ENCODE results near the gene CACNA1E.
"Not testable (repeated sequence)": the region's sequence is repeated elsewhere in the genome, so short reads cannot be mapped to it uniquely, and the experiment has no call there.

CACNA1E gene

DNA sequence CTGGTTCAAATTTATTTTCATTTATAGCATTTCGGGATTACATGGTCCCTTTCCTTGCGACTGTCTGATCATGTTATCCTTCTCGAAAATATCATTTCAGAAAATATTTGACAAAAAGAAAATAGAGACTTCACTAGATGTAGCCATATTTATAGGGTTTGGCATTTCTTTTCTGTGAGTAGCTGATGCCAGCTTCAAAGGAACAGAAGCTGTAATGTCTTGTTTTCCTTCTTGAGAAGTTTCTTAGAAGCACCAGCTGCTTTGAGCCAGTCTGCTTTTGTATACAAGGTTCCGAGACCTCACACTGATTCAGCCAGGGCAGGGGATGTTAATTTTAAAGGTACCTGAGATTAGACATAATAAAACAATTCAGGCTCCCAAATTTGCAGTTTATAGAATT lies 329.9 kb downstream of the CACNA1E start:
- no peak for DNase-seq (ENCODE audit: low read depth)

DNA sequence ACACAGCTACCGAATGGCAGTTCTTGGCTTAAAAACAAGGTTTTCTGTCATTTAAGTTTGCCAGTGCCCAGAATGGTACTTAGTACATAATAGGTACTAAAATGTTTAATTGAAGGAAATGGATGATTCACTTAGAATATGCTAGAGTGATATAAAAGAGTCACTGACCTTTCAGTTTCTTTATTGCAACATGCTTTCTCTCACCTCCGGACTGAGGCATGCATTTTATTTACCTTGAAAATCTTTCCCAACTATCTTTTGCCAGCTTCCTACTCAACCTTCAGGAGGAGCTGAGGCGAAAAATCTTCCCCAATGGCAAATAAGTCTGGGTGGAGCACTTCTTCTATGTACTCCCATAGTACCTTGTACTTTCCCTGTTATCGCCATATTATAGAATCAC lies 333.3 kb downstream of the CACNA1E start:
- DNase-seq (ENCODE audit: low read depth), result no peak

DNA sequence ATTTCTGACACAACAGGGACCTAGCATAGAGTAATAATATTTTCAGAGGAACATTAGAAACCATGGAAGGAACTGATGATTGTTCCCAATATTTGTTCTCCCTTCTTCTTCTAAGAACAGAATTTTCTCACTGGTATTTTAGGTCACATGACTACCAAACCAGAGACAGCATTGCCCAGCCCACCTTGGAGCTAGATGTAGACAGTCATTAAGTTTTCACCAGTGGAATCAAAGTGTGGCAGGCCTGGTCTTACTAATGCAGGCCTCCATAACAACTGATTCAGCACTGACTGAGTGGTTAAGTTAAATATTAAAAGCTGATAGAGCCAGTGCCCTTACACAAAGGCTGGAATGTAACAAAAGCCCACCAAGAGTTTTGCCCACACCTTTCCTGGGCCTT lies 333.8 kb downstream of the CACNA1E start:
- DNase-seq (ENCODE audit: low read depth), result no peak

DNA sequence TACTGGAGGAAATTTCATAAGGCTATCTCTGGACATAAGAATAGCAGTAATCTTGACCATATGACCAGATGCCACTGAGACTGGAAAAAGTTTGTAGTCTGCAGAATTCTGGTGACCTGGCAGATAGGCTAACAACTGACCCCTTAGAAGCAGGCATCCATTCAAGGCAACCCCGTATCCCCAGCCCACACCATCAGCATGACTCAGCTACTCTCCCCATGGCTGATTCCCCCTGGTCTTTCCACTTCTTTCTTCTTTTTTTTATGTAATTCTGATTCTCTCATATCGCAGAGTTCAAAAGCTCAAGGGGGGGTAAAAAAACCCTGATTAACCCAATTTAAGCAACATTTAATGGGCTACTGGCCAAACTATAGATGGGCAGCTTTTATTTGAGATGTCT lies 335.1 kb downstream of the CACNA1E start:
- DNase-seq (ENCODE audit: low read depth), result no peak

DNA sequence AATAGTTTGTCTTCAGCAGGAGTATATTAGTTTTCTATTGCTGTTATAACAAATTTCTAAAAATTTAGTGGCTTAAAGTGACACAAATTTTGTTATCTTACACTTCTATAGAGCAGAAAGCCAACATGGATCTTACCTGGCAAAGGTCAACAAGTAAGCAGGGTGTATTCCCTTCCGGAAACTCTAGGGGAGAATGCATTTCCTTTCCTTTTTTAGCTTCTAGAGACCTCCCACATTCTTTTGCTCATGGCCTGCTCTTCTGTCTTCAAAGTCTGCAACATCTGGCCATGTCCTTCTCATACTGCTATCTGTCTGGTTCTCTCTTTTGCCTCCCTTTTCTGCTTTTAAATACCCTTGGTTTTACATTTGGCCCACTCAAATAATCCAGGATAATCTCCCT lies 335.6 kb downstream of the CACNA1E start:
- no peak for DNase-seq (ENCODE audit: low read depth)

DNA sequence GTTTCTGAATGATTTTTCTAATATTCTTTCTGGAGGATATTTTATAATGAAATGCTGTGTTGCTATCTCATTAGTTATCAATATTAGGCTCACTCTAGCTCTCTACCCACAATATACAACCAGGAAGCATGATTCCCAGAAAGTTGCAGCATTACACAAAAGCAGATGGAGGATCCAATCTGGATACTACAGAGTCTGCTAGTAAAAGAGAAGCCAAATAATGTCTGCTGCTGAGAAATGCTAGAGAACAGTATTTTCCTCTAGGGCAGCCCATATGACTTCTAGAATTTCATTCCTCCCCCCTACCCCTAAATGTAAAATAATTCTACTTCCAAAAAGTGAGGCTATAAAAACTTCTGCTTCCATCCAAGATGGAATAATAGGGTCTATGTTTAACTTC lies 338.4 kb downstream of the CACNA1E start:
- DNase-seq (ENCODE audit: low read depth), result no peak

DNA sequence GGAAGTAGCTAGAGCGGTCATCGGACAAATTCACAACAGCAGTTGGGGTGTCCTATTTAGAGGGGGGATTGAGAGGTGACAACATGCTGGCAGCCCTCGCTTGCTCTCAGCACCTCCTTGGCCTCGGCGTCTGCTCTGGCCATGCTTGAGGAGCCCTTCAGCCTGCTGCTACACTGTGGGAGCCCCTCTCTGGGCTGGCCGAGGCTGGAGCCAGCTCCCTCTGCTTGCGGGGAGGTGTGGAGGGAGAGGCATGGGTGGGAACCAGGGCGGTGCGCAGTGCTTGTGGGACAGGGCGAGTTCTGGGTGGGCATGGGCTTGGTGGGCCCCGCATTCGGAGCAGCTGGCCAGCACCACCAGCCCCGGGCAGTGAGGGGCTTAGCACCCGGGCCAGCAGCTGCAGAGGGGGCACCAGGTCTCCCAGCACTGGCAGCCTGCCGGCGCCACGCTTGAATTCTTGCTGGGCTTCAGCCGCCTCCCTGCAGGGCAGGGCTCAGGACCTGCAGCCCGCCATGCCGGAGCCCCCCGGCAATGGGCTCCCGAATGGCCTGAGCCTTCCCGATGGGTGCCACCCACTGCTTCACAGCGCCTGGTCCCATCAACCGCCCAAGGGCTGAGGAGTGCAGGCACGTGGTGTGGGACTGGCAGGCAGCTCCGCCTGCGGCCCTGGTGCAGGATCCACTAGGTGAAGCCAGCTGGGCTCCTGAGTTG lies 349.0 kb downstream of the CACNA1E start:
- DNase-seq (ENCODE audit: low read depth), result not testable (repeated sequence)

DNA sequence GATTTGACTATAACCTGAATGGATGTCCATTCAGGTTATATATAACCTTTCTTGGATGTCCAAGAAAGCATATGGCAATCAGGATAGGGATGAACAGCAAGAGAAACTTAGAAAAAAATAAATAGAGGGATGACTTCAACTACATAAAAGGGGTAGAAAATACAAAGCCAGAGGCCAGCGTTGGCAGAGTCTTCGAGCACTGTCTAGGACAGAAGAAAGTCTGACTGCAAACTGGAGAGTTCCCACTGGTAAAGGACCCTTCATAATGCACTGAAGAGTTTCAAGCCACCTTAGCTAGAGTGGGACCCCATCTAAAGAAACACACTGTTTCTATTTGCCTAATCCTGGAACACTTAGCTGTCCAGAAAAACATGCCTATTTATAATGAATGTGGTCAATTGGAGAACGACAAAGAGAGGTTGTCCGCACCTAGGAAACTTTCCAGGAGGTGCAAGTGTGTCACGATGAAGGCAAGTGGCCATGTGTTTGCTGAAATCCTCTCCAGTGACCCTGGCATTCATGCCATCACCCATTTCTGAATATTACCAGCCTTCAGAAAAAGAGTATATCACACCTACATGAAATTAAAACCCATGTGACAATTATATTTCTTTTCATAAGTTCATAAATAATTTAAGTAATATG lies 362.8 kb downstream of the CACNA1E start:
- no peak for DNase-seq (ENCODE audit: low read depth)

DNA sequence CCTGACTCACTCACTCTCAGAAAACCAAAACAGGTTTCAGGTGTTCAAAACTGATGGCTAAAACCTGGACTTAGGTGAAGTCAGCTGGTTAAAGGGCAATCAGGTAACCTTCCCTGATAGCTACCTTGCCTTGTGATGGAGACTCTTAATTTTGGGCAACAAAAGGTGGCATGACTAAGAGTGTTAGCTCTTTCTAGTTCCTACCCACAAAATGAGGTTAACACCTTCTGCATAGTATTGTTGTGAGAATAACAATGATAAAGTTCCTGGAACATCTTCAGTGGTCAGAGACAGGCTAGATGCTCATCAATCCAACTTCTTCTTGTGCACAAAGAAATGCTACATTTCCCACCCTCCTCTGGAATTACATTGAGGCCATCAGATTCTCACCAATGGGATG lies 363.4 kb downstream of the CACNA1E start:
- no peak for DNase-seq (ENCODE audit: low read depth)

DNA sequence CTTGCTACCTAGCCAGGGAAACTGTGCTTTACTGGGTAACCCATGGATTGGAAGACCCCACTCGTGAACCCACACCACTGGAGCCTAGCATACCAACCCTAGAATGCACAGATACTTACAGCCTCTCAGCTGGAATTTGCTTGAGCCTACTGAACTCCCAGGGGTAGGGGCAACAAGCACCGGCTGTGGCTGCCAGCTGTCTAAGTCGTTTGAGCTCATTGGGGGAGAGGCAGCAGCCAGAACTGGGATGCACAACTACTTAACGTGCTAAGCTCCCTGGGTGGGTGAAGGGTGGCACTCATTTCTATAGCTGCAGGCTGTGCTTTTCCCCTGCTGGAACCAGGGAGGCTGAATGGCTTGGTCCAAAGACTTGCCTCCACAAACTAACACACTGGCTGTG lies 365.8 kb downstream of the CACNA1E start:
- no peak for DNase-seq (ENCODE audit: low read depth)

DNA sequence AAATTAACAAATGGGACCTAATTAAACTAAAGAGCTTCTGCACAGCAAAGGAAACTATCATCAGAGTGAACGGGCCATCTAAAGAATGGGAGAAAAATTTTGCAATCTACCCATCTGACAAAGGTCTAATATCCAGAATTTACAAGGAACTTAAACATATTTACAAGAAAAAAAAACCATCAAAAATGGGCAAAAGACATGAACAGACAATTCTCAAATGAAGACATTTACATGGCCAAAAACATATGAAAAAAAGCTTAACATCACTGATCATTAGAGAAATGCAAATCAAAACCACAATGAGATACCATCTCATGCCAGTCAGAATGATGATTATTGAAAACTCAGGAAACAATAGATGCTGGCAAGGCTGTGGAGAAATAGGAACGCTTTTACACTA lies 370.9 kb downstream of the CACNA1E start:
- DNase-seq (ENCODE audit: low read depth), result not testable (repeated sequence)

DNA sequence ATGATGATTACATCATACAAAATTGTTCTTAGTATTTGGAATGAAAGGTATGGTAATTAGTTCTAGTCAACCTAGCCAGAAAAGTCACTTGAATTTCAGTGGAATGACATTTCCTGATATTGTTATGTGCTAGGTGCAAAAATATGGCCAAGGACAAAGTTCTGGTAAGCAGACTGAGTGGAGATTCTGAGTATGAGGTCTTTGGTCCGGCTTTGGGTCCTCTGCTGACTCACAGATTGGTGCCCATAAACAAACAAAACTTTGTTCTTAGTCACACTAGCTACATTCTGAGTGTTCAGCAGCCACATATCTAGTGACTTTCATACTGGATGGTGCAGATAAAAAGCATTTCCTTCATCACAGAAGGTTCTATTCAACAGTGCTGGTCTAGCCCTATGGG lies 372.1 kb downstream of the CACNA1E start:
- DNase-seq (ENCODE audit: low read depth), result no peak
